Measurements from ENCODE around the gene RTKN2.

- no peak for TF ChIP-seq GLIS3 (CRISPR knock-in tag; IDR thresholded peaks at IDR 0.05)
- no peak for TF ChIP-seq PPARA (CRISPR knock-in tag; IDR thresholded peaks at IDR 0.05; ENCODE audit: borderline replicate concordance)
- TF ChIP-seq CREB5 (CRISPR knock-in tag; IDR thresholded peaks at IDR 0.05; ENCODE audit: low read depth): no peak
- no peak for TF ChIP-seq ZNF565 (CRISPR knock-in tag; conservative IDR thresholded peaks at IDR 0.05; ENCODE audit: low read depth)
- no peak for TF ChIP-seq POU6F1 (CRISPR knock-in tag; IDR thresholded peaks at IDR 0.05; ENCODE audit: borderline replicate concordance, low read depth)
- TF ChIP-seq TSHZ2 (CRISPR knock-in tag; IDR thresholded peaks at IDR 0.05): no peak
- no peak for TF ChIP-seq ZC3H10 (CRISPR knock-in tag; IDR thresholded peaks at IDR 0.05)
- TF ChIP-seq ARNTL (CRISPR knock-in tag; IDR thresholded peaks at IDR 0.05; ENCODE audit: borderline replicate concordance, low read depth): no peak
- TF ChIP-seq CSDC2 (CRISPR knock-in tag; IDR thresholded peaks at IDR 0.05): no peak
- no peak for TF ChIP-seq ZFP3 (CRISPR knock-in tag; IDR thresholded peaks at IDR 0.05)
- no peak for TF ChIP-seq ZFP30 (CRISPR knock-in tag; IDR thresholded peaks at IDR 0.05)
- no peak for TF ChIP-seq RARB (CRISPR knock-in tag; IDR thresholded peaks at IDR 0.05)
- TF ChIP-seq PATZ1 (CRISPR knock-in tag; IDR thresholded peaks at IDR 0.05; ENCODE audit: borderline replicate concordance): no peak
- no peak for TF ChIP-seq TCF4 (CRISPR knock-in tag; IDR thresholded peaks at IDR 0.05; ENCODE audit: borderline replicate concordance)
Measured at GRCh38 chr10:62136931-62137330, 131.7 kb downstream of the RTKN2 start.
